HG02840 (cell line): ENCODE measurements around the gene MZB1.
"Not testable (repeated sequence)": the region's sequence is repeated elsewhere in the genome, so short reads cannot be mapped to it uniquely, and the experiment has no call there.

ENCODE experiments used
- ATAC-seq: cut with Tn5 transposase; IDR thresholded peaks from one replicate; pipeline ENCODE4 v1.9.1; 2021; ENCODE audit warnings: mild to moderate bottlenecking, moderate library complexity, moderate number of reproducible peaks; ENCODE audit not compliant: unreplicated experiment, low FRiP score

The MZB1 gene

GRCh38 chr5:139393497-139394122 lies 3.9 kb upstream of the MZB1 start:
- no peak for ATAC-seq

GRCh38 chr5:139392678-139393496 lies 3.2 kb upstream of the MZB1 start:
- peak; percentile 44 for ATAC-seq

- ATAC-seq, result peak; percentile 4
Measured at GRCh38 chr5:139392324-139392677, 2.6 kb upstream of the MZB1 start.

GRCh38 chr5:139391570-139392323 lies 2.0 kb upstream of the MZB1 start:
- ATAC-seq, result no peak

GRCh38 chr5:139390639-139391569 lies 1.2 kb upstream of the MZB1 start:
- no peak for ATAC-seq

DNA sequence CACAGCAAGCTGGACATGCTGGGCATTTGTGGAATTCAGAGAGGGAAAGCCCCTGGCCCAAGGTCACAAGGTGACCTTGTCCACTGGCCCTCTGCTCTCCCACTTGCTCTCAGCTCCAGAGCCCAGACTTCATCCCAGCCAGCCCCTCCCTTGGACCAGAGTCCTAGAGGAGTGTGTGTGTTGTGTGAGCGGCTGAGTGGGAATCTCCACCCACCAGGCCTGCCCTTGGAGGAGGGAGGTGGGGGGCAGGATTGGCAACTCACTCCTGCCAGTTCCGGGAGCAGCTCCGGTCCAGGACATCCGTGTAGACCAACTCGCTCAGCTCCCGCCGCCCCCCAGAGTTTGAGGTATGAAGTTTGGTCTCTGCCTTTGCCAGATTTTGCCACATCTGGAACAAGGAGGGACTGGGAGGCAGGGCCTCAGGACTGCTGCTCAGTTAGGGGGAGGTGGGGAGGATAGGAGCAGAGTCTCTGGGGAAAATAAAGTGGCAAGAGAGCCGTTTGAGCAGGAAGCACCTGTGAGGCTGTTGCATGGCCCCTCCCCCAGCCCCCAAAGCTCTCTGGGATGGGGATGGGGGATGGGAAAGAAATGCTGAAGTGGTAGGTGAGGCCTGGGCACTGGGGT lies 1.4 kb downstream of the MZB1 start:
- no peak for ATAC-seq

GRCh38 chr5:139387611-139388197 lies 2.0 kb downstream of the MZB1 start:
- ATAC-seq, result no peak

DNA sequence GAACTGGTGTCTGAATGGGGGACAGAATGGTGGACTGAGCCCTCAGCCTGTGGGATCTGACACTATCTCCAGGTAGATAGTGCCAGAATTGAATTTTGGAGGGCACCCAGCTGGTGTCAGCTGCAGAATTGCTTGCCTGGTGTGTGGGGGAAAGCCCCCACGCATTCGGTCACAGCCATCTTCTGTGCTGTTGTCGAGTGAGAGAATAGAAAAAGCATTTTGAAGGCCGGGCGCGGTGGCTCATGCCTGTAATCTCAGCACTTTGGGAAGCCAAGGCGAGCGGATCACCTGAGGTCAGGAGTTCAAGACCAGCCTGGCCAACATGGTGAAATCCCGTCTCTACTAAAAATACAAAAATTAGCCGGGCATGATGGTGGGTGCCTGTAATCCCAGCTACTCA lies 2.8 kb downstream of the MZB1 start:
- ATAC-seq, result not testable (repeated sequence)

DNA sequence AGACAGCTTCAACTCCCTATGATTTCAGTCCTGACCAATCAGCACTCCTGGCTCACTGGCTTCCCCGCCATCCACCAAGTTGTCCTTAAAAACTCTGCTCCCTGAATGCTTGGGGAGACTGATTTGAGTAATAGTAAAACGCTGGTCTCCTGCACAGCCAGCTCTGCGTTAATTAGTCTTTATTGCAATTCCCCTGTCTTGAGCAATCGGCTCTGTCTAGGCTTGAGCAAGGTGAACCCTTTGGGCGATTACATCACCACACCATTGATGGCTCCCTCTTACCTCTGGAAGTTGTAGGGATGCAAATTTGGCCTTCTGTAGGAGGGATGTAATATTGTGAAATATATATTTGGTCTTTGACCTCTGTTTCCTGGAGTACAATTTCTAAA lies 3.7 kb downstream of the MZB1 start:
- ATAC-seq, result no peak

- ATAC-seq, result no peak
Measured at GRCh38 chr5:139385061-139386049, 4.4 kb downstream of the MZB1 start.

- ATAC-seq, result no peak
Measured at GRCh38 chr5:139384591-139385051, 5.1 kb downstream of the MZB1 start.

GRCh38 chr5:139383993-139384590 lies 5.6 kb downstream of the MZB1 start:
- ATAC-seq, result no peak

GRCh38 chr5:139383275-139383992 lies 6.3 kb downstream of the MZB1 start, which contains the start of gene SLC23A1:
TSS of gene SLC23A1 (minus strand) at chr5:139383297. CDS start at chr5:139383253, 44 bp downstream.
- no peak for ATAC-seq

DNA sequence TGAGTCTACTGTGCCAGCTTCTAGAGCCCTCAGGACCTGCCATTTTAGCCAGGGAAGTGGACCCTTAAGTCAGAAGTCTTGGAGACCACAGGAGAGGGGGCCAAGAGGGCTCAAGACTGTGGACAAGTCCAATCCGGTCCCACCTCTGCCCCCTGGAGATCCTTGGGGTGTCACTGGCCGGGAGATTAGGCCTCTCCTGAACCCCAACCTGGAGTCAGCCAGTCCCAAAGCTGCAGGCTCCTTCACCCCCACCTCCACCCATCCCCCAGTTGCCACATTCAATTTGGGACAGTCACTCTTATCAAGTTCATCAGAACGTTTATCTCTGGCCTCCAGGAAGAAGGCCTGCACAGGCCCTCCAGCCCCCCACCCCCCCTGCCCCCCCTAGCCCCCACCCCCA lies 6.9 kb downstream of the MZB1 start:
- ATAC-seq, result no peak

- no peak for ATAC-seq
Measured at GRCh38 chr5:139381837-139382761, 7.6 kb downstream of the MZB1 start.
